MG63 (cell line): Measurements from ENCODE around the gene CROCC2. TPM values are rescaled to one million over a fixed set of nuclear protein-coding genes. Genes with fewer than 3 reads are reported as not detected.

Source experiments
- DNase-seq: peaks from one replicate; pipeline ENCODE4 v3.0.0-alpha.2; 2020
- H3K27me3 ChIP-seq: fragments of 250-450 bp; sonication (Bioruptor Pico); 2 replicates; pipeline ENCODE4 v1.5.1; 2020; ENCODE audit warnings: mild to moderate bottlenecking, moderate library complexity
- H3K36me3 ChIP-seq: fragments of 250-450 bp; sonication (Bioruptor Pico); 2 replicates; pipeline ENCODE4 v1.5.1; 2020; ENCODE audit warnings: mild to moderate bottlenecking, moderate library complexity
- H3K4me3 ChIP-seq: fragments of 250-450 bp; sonication (Bioruptor Pico); 2 replicates; pipeline ENCODE4 v1.5.1; 2020; ENCODE audit warnings: mild to moderate bottlenecking, moderate library complexity
- H3K9me3 ChIP-seq: fragments of 250-450 bp; sonication (Bioruptor Pico); 2 replicates; pipeline ENCODE4 v1.5.1; 2020; ENCODE audit warnings: mild to moderate bottlenecking, moderate library complexity
- total RNA-seq: library from RNA; depleted of rRNA; stranded (reverse); fragments of >200 nt; shearing (Covaris generic); gene quantifications from 2 replicates; pipeline ENCODE4 v1.2.3, GENCODE V29; 2014; ENCODE audit warnings: low replicate concordance; rRNA removed

Gene CROCC2
- total RNA-seq, 1 experiment from 2014 or later, result not detected

- Histone ChIP-seq H3K27me3 (no peaks in the 10 kb centered on the region), H3K4me3 (no peak overlapping the region), H3K36me3 (no peaks in the 10 kb centered on the region; the same call in 1 of the 2 replicates), H3K9me3 (0 out of 2 replicates have a peak, but pooled peaks cover 3% of the 10 kb centered on the region)
- no peak for DNase-seq
Observed at GRCh38 chr2:241041589-241042158, 135.5 kb downstream of the CROCC2 start.

Other genes starting within 250 kb of the CROCC2 start
- not detected in 2 replicates for gene AQP12B, start 223.5 kb upstream of the CROCC2 start, total RNA-seq
- gene AQP12A, start 214.5 kb upstream of the CROCC2 start, total RNA-seq, result not detected in 2 replicates
- not detected in 2 replicates for gene KIF1A, start 86.1 kb upstream of the CROCC2 start, total RNA-seq
- gene AGXT, start 37.5 kb upstream of the CROCC2 start, total RNA-seq, result not detected in 2 replicates
- gene MAB21L4, start 10.2 kb upstream of the CROCC2 start, total RNA-seq, result not detected in 2 replicates
- 2.6 and 5.1 TPM in 2 replicates for gene SNED1, start 92.3 kb downstream of the CROCC2 start, total RNA-seq
- 18.9 and 33.2 TPM in 2 replicates for gene MTERF4, start 196.0 kb downstream of the CROCC2 start, total RNA-seq
- gene PASK, start 243.1 kb downstream of the CROCC2 start, total RNA-seq, result 3.7 and 21.6 TPM in 2 replicates
- 80.2 and 89.2 TPM in 2 replicates for gene PPP1R7, start 244.1 kb downstream of the CROCC2 start, total RNA-seq